GM10248 (cell line): ENCODE data around the gene GRID1.
"Not testable (repeated sequence)": the region's sequence is repeated elsewhere in the genome, so short reads cannot be mapped to it uniquely, and the experiment has no call there.

Source experiments
- CTCF ChIA-PET: fragments of 300-600 bp; sonication (Branson Sonifier 250); formaldehyde crosslinking; extraction: SDS; loops from one replicate; lab custom pipeline; 2021; ENCODE audit warnings: antibody characterized with exemption; lab: Yijun Ruan, JAX
- POLR2A ChIA-PET: fragments of 350-650 bp; sonication (Branson Sonifier 250); formaldehyde crosslinking; extraction: SDS; loops from one replicate; lab custom pipeline; 2020; ENCODE audit warnings: antibody characterized with exemption; lab: Yijun Ruan, JAX
- DNase-seq: peaks from one replicate; pipeline ENCODE4 v3.0.0; 2012; ENCODE audit errors: extremely low spot score
- TF ChIP-seq, protein P1 (sequence below): IDR thresholded peaks from 2 replicates; pipeline ENCODE4 v1.5.1; 2012; ENCODE audit warnings: mild to moderate bottlenecking, low read depth; ENCODE audit errors: extremely low read depth, missing control alignments, control extremely low read depth

GRID1 gene

DNA sequence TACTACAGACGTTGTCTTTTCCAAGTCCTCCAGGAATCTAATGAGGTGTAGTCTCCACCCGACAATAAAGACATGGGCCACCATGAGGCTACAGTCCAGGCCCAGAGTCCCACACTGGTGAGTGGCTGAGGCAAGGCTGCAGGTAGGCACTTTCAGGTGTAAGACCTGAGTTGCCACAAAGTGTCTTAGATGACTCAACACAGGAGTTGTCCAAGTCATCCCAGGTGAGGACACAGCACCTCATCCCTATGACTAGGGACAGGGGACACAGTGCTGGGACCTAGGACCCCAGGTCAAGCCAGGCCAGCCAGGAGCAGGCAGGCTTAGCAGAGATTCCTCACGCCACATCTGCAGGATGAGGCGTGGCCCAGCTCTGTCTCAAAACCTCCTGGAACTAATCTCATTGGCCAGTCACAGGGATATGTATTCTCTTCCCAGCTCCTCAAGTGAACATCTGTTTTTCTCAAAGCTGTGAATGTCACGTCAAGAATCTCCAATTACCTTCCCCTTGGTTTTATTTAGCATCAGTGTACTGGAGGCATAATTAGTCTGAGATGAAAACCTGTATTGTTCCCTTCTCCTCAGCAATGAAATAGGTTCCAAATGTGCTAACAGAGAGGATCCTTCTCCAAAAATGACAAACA lies 254.6 kb downstream of the GRID1 start:
- TF ChIP-seq, protein P1, sequence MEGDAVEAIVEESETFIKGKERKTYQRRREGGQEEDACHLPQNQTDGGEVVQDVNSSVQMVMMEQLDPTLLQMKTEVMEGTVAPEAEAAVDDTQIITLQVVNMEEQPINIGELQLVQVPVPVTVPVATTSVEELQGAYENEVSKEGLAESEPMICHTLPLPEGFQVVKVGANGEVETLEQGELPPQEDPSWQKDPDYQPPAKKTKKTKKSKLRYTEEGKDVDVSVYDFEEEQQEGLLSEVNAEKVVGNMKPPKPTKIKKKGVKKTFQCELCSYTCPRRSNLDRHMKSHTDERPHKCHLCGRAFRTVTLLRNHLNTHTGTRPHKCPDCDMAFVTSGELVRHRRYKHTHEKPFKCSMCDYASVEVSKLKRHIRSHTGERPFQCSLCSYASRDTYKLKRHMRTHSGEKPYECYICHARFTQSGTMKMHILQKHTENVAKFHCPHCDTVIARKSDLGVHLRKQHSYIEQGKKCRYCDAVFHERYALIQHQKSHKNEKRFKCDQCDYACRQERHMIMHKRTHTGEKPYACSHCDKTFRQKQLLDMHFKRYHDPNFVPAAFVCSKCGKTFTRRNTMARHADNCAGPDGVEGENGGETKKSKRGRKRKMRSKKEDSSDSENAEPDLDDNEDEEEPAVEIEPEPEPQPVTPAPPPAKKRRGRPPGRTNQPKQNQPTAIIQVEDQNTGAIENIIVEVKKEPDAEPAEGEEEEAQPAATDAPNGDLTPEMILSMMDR, result no peak
- no peak for DNase-seq
- ChIA-PET CTCF (no interaction called here), POLR2A (no interaction called here)

DNA sequence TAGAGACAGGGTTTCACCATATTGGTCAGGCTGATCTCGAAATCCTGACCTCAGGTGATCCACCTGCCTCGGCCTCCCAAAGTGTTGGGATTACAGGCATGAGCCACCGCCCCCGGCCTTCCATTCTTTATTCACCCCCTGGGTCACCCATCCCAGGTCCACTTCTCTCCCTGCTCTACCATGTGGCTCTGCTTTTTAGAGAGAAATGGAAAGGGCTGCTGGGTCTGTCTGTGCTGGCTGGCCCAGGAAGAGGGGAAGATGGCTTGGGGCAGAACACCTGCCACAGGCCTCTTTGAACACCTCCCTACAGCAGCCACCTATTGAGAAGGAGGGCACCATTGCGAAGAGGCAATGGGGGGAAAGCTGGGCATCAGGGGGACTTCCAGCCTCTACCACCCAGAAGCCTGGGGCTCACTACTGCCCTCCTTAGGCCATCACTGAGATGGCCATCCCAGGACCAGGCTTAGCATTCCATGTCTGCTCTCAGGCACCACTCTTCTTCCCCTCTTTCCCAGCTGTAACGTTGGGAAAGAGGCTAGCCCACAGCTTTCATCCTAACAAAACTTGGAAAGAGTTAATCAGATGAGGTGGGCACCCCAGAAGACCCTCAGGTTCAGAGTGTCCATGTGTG lies 256.3 kb downstream of the GRID1 start:
- TF ChIP-seq, protein P1, result peak; percentile 22
- CTCF ChIA-PET, result interaction anchor here (1.5 to 2.5 kb wide), 3 partner anchors 10 to 19 kb away, joined by 4 to 6 read pairs (median 5); no protein-coding TSS in a partner anchor
- no peak for DNase-seq
- POLR2A ChIA-PET, result no interaction called here

DNA sequence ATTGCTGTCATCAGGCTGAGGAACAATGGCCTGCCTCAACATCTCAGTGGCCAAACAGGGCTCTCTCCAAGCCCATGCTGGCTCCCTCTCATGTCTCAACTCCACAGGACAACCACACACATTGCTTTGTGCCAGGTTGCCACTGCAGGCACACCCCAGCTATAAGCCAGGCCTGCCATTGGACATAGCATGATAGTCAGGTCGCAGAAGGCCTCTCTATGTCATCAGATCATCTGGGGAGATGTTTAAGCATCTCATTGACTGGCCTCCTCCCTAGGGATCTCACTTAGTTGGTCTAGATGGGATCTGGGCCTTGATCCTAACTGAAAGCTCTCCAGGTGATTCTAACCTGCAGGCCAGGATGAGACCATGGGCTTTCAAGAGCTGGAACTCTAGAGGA lies 257.2 kb downstream of the GRID1 start:
- TF ChIP-seq, protein P1, result no peak
- ChIA-PET CTCF (interaction anchor here (1.5 to 2.5 kb wide), 3 partner anchors 9 to 20 kb away, joined by 4 to 6 read pairs (median 5); no protein-coding TSS in a partner anchor), POLR2A (no interaction called here)
- no peak for DNase-seq

DNA sequence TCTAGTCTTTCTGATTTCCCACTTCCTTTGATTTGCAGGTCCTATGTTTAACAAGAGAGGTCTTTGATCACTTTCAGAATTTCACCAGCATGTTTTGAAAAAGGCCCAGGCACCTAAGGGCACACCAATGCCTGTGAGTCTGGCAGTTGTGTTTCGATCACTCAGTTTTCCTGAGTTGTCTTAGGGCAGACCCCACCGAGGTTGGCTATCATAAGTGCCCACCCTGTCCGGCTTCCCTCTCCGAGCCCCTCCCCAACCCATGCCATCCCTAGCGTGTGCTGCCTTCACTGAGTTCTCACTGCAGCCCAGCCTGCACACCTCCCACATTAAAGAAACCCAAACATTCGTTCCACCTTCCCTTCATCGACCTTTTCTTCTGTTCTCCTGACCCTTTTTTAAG lies 257.9 kb downstream of the GRID1 start:
- ChIA-PET POLR2A (no interaction called here), CTCF (interaction anchor here (2.5 kb wide), 1 partner anchor 8 kb away, joined by 6 read pairs; no protein-coding TSS in a partner anchor)
- TF ChIP-seq, protein P1, result no peak
- DNase-seq, result no peak

DNA sequence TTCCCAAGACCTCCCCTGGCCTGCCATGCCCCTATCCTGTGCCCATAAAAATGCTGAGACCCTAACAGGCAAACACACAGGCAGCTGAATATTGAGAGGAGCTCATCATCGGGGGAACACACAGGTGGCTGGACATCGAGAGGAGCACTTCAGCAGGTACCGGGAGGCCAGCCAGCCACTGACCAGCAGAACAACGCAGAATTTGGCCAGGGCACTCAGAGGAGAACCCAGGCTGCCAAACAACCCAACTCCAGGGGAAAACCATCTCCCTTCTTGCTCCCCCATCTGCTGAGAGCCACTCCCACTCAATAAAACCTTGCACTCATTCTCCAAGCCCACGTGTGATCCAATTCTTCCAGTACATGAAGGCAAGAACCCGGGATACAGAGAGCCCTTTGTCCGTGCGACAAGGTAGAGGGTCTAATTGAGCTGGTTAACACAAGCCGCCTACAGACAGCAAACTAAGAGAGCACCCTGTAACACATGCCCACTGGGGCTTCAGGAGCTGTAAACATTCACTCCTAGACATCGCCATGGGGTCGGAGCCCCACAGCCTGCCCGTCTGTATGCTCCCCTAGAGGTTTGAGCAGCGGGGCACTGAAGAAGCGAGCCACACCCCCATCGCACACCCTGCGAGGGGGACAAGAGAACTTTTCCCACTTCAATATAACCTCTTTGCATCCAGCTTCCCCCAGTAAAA lies 258.8 kb downstream of the GRID1 start:
- CTCF ChIA-PET, result interaction anchor here (2.5 kb wide), 1 partner anchor 7 kb away, joined by 6 read pairs; no protein-coding TSS in a partner anchor
- DNase-seq, POLR2A ChIA-PET: not testable (repeated sequence)

DNA sequence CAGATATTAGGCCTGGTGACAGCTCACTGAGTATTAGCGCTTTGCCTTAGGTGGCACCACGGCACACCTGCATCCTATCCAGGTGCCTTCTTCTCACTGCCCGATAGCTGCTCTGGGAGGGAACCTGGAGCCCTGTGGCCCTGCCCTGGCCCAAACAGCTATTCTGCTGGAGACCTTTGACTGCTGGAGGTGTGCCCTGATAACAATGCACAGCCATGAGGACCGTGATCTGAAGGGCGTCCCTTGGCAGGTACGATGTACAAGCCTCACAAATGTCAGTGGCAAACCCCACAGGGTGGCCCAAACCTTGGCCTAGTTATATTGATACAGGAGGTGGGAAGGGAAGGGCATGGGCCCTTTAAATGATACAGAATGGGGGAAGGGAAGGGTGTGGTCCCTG lies 259.5 kb downstream of the GRID1 start:
- TF ChIP-seq, protein P1, result no peak
- ChIA-PET POLR2A (no interaction called here), CTCF (no interaction called here)
- DNase-seq, result no peak

DNA sequence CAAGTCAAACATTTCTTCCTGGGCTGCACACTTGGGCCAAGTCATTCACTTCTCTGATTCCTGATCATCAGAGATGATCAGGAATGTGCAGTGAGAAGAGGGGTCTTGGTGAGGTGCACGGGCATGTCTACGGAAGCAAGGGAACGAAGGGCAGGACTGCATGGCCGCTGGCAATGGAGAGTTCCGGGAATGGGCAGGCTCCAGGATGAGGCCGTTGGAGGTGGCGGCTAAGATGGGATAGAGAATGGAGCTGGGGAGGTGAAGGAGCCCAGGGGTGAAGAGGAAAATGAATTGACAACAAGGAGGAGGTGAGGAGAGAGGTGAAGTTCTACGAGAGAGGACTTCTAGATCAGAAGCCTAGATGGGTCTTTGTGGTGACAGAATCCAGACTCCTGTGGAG lies 260.0 kb downstream of the GRID1 start:
- no peak for DNase-seq
- POLR2A ChIA-PET, result no interaction called here
- TF ChIP-seq, protein P1, result no peak
- CTCF ChIA-PET, result no interaction called here
